HG02885 (cell line): ENCODE results near the gene SLC29A4.
"Not testable (repeated sequence)": the region's sequence is repeated elsewhere in the genome, so short reads cannot be mapped to it uniquely, and the experiment has no call there.

Experiments
- ATAC-seq: cut with Tn5 transposase; IDR thresholded peaks from one replicate; pipeline ENCODE4 v1.9.1; 2021; ENCODE audit warnings: mild to moderate bottlenecking; ENCODE audit not compliant: unreplicated experiment, poor library complexity

SLC29A4 gene

GRCh38 chr7:5320802-5321396, 38.2 kb downstream of the SLC29A4 start:
- no peak for ATAC-seq

DNA sequence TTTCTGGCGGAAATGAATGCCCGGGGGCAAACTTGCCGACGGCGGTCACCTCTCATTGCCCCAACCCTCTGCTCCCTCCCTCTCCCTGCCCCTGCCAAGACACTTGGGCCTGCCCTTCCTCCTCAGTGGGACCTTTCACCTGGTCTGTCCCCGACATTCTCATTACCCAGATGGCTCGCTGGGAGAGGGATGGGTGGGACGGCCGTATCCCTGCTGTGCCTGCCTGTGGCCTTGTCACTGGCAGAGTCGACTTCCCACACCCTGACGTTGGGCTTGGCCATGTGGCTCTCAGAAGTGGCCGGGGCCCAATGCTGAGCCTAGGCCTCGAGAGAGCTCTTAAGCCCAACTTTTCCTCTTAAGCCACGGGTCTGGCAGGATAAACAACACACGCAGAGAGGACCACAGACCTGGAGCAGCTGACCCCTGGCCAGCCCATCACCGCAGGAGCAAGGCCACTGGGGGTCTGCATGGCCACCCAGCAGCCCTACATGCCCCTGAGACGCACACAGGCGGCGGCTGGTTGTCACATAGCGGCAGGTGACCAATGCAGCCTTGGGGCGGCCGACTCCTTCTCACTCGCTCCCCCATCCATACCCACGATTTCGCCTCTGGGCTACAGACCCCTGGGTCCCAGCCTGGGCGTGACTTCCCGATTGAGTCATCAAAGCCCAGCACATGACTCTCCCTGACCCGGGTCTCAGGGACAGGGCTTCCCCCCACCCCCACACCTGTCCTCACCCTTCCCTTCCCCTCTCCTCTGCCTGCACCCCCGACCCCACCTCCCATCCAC, 40.1 kb downstream of the SLC29A4 start:
- no peak for ATAC-seq

DNA sequence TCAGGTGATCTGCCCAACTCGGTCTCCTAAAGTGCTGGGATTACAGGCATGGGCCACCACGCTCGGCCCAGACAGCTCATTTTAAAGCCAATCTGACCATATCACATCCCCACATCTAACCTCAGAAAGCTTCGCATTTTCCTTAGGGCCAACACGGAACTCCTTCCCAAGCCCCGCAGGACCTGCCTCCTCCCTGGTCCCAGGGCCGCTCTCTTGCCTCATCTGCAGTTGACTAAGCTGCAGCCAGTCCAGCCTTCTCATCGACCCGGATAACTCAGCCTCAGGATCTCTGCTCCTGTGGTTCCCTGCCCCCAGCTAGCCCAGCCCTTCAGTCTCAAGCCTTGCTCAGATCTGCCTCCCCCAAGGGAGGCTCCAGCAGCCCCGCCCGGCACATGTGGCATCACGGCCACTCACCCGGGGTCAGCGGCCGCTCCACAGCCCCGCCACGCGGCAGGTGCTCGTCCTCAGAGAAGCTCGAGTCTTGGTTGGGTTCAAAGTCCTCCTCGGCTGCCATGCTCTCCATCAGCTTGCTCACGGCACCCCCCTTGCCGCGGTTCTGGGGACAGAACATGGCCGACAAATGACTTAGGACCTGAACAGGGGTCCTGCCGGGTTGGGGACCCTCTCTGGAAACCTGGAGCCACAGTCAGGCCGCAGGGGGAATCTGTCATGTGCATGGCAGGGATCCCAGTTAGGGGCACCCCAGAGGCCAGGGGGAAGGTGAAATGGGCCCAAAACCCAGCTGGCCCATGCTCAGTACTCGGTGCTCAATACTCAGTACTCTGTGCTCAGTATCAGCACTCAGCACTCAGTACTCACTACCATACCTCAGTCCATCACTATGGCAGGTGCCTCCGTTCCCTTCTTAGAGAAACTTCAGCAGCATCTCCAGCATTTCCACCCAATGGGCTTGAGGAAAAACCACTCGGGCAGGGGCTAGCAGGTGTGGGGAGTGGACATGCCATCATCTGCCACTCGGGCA, 41.3 kb downstream of the SLC29A4 start:
- not testable (repeated sequence) for ATAC-seq

- ATAC-seq: no peak
Observed at GRCh38 chr7:5324961-5325360, 42.2 kb downstream of the SLC29A4 start.

DNA sequence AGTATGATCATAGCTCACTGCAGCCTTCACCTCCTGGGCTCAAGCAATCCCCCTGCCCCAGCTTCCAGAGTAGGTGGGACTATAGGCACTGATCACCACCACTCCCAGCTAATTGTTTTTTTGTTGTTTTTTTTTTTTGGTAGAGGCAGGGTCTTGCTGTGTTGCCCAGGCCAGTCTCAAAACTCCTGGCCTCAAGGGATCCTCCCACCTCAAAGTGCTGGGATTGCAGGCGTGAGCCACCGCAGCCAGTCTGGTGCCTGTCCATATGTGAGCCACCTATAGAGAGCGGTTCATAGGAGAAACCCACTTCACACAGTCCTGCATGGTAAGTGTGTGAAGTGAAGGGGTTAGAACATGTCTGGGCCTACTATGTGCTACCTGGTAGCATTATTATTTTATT, 47.5 kb downstream of the SLC29A4 start:
- ATAC-seq: no peak

- ATAC-seq: no peak
Observed at GRCh38 chr7:5332579-5332978, 49.8 kb downstream of the SLC29A4 start.

DNA sequence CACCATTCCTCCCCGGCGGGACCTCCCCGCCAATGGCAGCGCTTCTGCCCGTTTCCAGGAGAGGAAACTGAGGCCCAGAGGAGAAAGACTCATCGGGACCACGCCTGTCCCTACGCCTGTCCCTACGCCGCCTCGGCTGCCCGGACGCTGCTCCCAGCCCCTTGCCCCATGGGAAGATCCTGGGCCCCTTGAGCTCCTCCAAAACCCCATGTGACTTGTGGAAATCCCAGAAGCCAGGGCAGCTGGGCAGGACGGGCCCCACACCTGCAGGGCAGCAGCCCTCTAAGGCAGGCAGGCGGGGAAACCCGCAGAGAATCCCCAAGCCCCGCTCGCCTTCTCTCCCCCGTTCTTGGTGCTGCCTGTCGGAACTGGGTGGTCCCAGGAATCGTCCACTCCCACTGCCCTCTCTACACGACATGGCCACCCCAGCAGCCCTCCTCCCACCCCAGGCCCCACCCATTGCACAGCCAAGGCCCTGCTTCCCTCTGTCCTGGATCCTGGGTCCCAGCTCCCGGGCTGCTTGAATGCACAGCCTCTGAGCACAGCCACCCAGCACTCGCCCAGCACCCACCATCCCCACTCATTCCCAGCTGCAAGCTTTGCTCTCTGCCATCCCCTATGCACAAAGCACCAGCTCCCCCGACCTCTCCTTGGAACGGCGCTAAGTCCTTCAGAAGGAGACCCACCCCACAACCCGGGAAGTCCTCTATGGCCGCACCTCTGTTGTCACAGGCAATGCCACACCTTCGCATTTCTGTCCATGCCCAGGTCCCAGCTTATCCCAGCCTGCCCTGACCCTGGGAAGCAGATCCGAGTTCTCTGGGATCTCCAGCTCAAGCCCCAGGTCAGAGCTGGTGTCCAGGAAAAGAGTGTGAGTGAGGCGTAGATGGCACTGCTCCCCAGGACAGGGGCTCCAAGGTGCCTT, 50.6 kb downstream of the SLC29A4 start:
- ATAC-seq: no peak

DNA sequence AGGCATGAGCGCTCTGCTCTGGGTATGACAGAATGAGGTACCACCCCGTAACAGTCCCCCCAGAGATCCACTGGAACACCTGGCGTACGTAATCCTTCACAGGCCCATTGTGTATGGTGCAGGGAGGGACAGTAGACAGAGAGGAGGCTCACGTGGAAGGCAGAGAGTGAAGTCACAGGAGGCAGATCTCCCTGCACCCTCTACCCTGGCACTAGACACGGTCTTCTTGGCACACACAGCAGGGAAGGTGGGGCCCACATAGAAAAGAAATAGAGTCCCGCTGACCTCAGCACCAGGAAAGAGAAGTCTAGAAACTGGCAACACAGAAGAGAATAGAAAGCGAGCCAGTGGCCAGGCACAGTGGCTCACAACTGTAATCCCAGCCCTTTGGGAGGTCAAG, 51.9 kb downstream of the SLC29A4 start:
- ATAC-seq: no peak

GRCh38 chr7:5337047-5337446, 54.3 kb downstream of the SLC29A4 start:
- no peak for ATAC-seq

DNA sequence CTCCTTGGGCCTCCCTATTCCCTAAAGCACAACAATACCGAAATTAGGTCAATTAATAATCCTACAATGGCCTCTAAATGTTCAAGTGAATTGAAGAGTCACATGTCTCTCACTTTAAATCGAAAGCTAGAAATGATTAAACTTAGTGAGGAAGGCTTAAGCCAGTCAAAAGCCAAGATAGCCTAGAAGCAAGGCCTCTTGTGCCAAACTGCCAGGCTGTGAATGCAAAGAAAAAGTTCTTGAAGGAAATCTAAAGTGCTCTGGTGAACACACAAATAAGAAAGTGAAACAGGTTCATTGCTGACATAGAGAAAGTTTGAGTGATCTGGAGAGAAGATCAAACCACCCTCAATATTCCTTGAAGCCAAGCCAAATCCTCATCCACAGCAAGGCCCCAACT, 57.2 kb downstream of the SLC29A4 start:
- ATAC-seq: no peak

- no peak for ATAC-seq
Observed at GRCh38 chr7:5342631-5343030, 59.9 kb downstream of the SLC29A4 start.

- ATAC-seq: no peak
Observed at GRCh38 chr7:5343884-5344283, 61.1 kb downstream of the SLC29A4 start.

- ATAC-seq: no peak
Observed at GRCh38 chr7:5344342-5344741, 61.6 kb downstream of the SLC29A4 start.

DNA sequence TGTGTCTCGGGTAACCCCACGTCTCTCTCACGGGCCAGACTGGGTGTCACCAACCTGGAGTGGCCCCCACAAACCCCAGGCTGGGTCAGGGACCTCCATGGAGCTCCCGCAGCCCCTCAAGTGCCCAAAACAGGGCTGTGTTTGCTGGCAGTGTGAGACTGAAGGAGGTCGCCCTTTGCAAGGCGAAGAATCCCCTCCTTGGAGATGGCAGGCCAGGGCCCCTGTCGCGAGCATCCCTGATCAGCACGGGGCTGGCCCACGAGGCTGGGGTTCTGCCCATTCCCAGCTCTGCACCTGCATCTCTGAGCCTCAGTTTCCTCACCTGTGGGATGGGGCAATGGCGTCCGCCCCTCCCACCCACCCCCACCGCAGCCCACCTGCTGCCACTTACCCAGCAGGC, 62.4 kb downstream of the SLC29A4 start:
- no peak for ATAC-seq

DNA sequence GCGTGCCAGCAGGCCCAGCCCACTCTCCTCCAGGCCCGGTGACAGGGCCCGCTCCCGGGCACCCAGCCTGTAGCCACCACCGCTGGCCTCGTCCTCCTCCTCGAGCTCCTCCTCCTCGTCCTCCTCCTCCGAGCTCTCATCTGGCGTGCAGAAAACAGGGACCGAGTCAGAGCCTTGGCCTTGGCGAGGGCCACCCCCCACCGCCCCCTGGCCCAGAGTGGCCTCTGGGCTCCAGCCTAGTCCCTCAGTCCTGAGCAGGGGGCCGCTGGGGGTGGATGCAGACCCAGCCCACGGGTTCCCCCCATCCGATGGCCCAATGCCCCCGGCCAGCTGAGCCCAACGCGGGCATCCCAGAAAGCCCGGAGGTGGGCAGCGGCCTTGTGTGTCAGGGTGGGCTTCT, 62.9 kb downstream of the SLC29A4 start:
- ATAC-seq: no peak

- no peak for ATAC-seq
Observed at GRCh38 chr7:5348134-5349004, 65.6 kb downstream of the SLC29A4 start.

GRCh38 chr7:5349005-5349380, 66.2 kb downstream of the SLC29A4 start:
- ATAC-seq: no peak

GRCh38 chr7:5349437-5350173, 66.9 kb downstream of the SLC29A4 start:
- no peak for ATAC-seq

GRCh38 chr7:5350174-5350463, 67.4 kb downstream of the SLC29A4 start:
- ATAC-seq: no peak
